CD14-positive monocyte (primary cell): ENCODE measurements around the gene GTF3C1. TPM values are rescaled to one million over a fixed set of nuclear protein-coding genes. Genes with fewer than 3 reads are reported as not detected.

Experiments
- DNase-seq, 3 donors: peaks; one replicate each; pipeline ENCODE4 v3.0.0-alpha.2; 2011 to 2022
- H2AFZ ChIP-seq: 2 replicates; pipeline ENCODE4 v1.6.0; 2012; ENCODE audit warnings: mild to moderate bottlenecking, low read depth, low read length, inconsistent platforms; ENCODE audit not compliant: insufficient read depth, poor library complexity, severe bottlenecking
- H3K27ac ChIP-seq, 2 donors: 1 replicate in 1 of 2; 2 replicates in 1 of 2; pipeline ENCODE4 v1.5.1; 2012 to 2013; ENCODE audit warnings: low read length in 2 of 2, control low read depth in 1 of 2, inconsistent platforms in 1 of 2, low read depth in 1 of 2, mild to moderate bottlenecking in 1 of 2
- H3K27me3 ChIP-seq, 2 donors: one replicate each; pipeline versions ENCODE4 v1.6.0 to v1.6.1; 2011 to 2013; ENCODE audit warnings: low read length in 2 of 2; ENCODE audit not compliant: control insufficient read depth in 2 of 2, insufficient read depth in 2 of 2
- H3K36me3 ChIP-seq, 2 donors: replicated peaks in 1 of 2; 1 replicate in 1 of 2; 2 replicates in 1 of 2; pipeline versions ENCODE4 v1.5.1 to v1.6.1; 2012 to 2013; ENCODE audit warnings: low read length in 2 of 2, control low read depth in 1 of 2, inconsistent platforms in 1 of 2, mild to moderate bottlenecking in 1 of 2; ENCODE audit not compliant: insufficient read depth in 2 of 2, control insufficient read depth in 1 of 2
- H3K4me1 ChIP-seq, 2 donors: 1 replicate in 1 of 2; 2 replicates in 1 of 2; pipeline versions ENCODE4 v1.5.1 to v1.6.1; 2012 to 2013; ENCODE audit warnings: low read length in 2 of 2, control low read depth in 1 of 2, inconsistent platforms in 1 of 2, mild to moderate bottlenecking in 1 of 2, moderate library complexity in 1 of 2; ENCODE audit not compliant: insufficient read depth in 2 of 2, control insufficient read depth in 1 of 2
- H3K4me2 ChIP-seq: replicated peaks from 2 replicates; pipeline ENCODE3; 2012; ENCODE audit warnings: low read length, moderate library complexity, mild to moderate bottlenecking; ENCODE audit not compliant: poor library complexity, severe bottlenecking; ENCODE audit errors: extremely low read depth
- H3K4me3 ChIP-seq, 3 experiments: fragments of 200-600 bp in 1 of 3; sonication (generic) in 1 of 3; replicated peaks in 1 of 3; 1 replicate in 2 of 3; 2 replicates in 1 of 3; pipeline ENCODE4 v1.5.1; 2011 to 2013; ENCODE audit warnings: low read length in 3 of 3, mild to moderate bottlenecking in 3 of 3, control low read depth in 2 of 3, low read depth in 2 of 3, inconsistent platforms in 1 of 3, moderate library complexity in 1 of 3
- H3K79me2 ChIP-seq: 2 replicates; pipeline ENCODE4 v1.6.0; 2012; ENCODE audit warnings: mild to moderate bottlenecking, control low read depth, inconsistent platforms, low read length, moderate library complexity; ENCODE audit not compliant: insufficient read depth
- H3K9ac ChIP-seq: 2 replicates; pipeline ENCODE4 v1.6.0; 2017; ENCODE audit warnings: low read length, mild to moderate bottlenecking; ENCODE audit not compliant: insufficient read depth, poor library complexity, severe bottlenecking
- H3K9me3 ChIP-seq, 2 donors: replicated peaks in 1 of 2; 1 replicate in 1 of 2; 2 replicates in 1 of 2; pipeline versions ENCODE4 v1.5.1 to v1.6.1; 2012 to 2013; ENCODE audit warnings: low read length in 2 of 2, control low read depth in 1 of 2; ENCODE audit not compliant: control insufficient read depth in 1 of 2, insufficient read depth in 1 of 2
- H4K20me1 ChIP-seq: 2 replicates; pipeline ENCODE4 v1.6.0; 2012; ENCODE audit warnings: mild to moderate bottlenecking, low read length, control low read depth, moderate library complexity; ENCODE audit not compliant: insufficient read depth
- H3K27ac Mint-ChIP-seq, 7 donors: one replicate each; pipeline ENCODE4 v1.8.0; 2020; ENCODE audit warnings: mild to moderate bottlenecking in 7 of 7, mixed read lengths in 7 of 7, moderate library complexity in 6 of 7, inconsistent platforms in 2 of 7
- H3K27me3 Mint-ChIP-seq, 3 donors: one replicate each; pipeline ENCODE4 v1.8.0; 2021 to 2022; ENCODE audit warnings: low read depth in 3 of 3, mild to moderate bottlenecking in 3 of 3, mixed read lengths in 3 of 3, moderate library complexity in 3 of 3, inconsistent platforms in 1 of 3
- H3K36me3 Mint-ChIP-seq, 2 donors: one replicate each; pipeline ENCODE4 v1.8.0; 2020; ENCODE audit warnings: mixed read lengths in 2 of 2, inconsistent platforms in 1 of 2, mild to moderate bottlenecking in 1 of 2
- H3K4me1 Mint-ChIP-seq: one replicate; pipeline ENCODE4 v1.8.0; 2020; ENCODE audit warnings: mild to moderate bottlenecking, mixed read lengths
- H3K4me3 Mint-ChIP-seq, 2 donors: one replicate each; pipeline ENCODE4 v1.8.0; 2020; ENCODE audit warnings: mild to moderate bottlenecking in 2 of 2, mixed read lengths in 2 of 2, moderate library complexity in 1 of 2
- H3K9me3 Mint-ChIP-seq, 7 donors: one replicate each; pipeline ENCODE4 v1.8.0; 2020 to 2022; ENCODE audit warnings: mixed read lengths in 7 of 7, mild to moderate bottlenecking in 6 of 7, moderate library complexity in 6 of 7, inconsistent platforms in 2 of 7
- CTCF ChIP-seq: fragments of 200-600 bp; IDR thresholded peaks from one replicate; pipeline ENCODE4 v1.8.0; 2022; ENCODE audit warnings: antibody characterized with exemption, mild to moderate bottlenecking
- WGBS: methylation state at CpG from one replicate; pipeline ENCODE4 v1.1.5; 2013; ENCODE audit warnings: missing lambda C conversion rate; ENCODE audit not compliant: insufficient coverage; 5-methylcytosine and 5-hydroxymethylcytosine counted together
- intact Hi-C, 2 donors: fragments of 100-400 bp; cut with micrococcal nuclease; formaldehyde crosslinking; loops; one replicate each; pipeline versions ENCODE4 v1.15.0 to v1.15.1; 2023
- polyA plus RNA-seq, 3 donors: library from polyadenylated mRNA; depleted of rRNA in 1 of 3; unstranded in 2 of 3; stranded (reverse) in 1 of 3; fragments of 300-500 nt in 2 of 3; fragments of >200 nt in 1 of 3; fragmentation: Illumina TruSeq in 2 of 3; gene quantifications; 1 replicate in 2 of 3; 2 replicates in 1 of 3; pipeline ENCODE4 v1.2.3, GENCODE V29; 2012 to 2021

GTF3C1 gene
- polyA plus RNA-seq, 3 donors = 7.0 to 22.0 (median 12.8) TPM

GRCh38 chr16:27558932-27559331, 9.2 kb upstream of the GTF3C1 start:
- Histone ChIP-seq H3K79me2 (no peaks in the 10 kb centered on the region), H3K36me3 (no peaks in the 10 kb centered on the region), H3K27me3 (no peaks in the 10 kb centered on the region), H3K27ac (no peak overlapping the region), H3K4me1 (no peaks in the 10 kb centered on the region), H3K4me2 (no peak overlapping the region), H3K9me3 (no peaks in the 10 kb centered on the region), H2AFZ (no peak overlapping the region), H3K4me3 (no peak overlapping the region), H4K20me1 (no peaks in the 10 kb centered on the region), H3K9ac (no peak overlapping the region)
- TF ChIP-seq CTCF = no peak
- H3K27me3 Mint-ChIP-seq = peaks cover 0 to 7% (median 0%) of the 10 kb centered on the region in 3 donors
- intact Hi-C loops = no loop called here
- H3K36me3 Mint-ChIP-seq = peaks cover 7 to 8% of the 10 kb centered on the region in 2 donors
- peaks cover 9% of the 10 kb centered on the region for H3K4me1 Mint-ChIP-seq
- no peaks in the 10 kb centered on the region for H3K9me3 Mint-ChIP-seq
- no CpG with 5 or more reads among the region's 1 CpG for WGBS
- DNase-seq = no peak
- H3K27ac Mint-ChIP-seq = peak overlapping the region in 1 of 7 donors; percentile 30
- no peak overlapping the region for H3K4me3 Mint-ChIP-seq

- Histone ChIP-seq H2AFZ (no peak overlapping the region), H3K9me3 (no peaks in the 10 kb centered on the region), H3K4me1 (no peaks in the 10 kb centered on the region), H3K9ac (no peak overlapping the region), H3K36me3 (no peaks in the 10 kb centered on the region), H3K79me2 (no peaks in the 10 kb centered on the region), H3K27ac (no peak overlapping the region), H3K27me3 (no peaks in the 10 kb centered on the region), H3K4me3 (no peak overlapping the region), H3K4me2 (no peak overlapping the region), H4K20me1 (no peaks in the 10 kb centered on the region)
- Mint-ChIP-seq H3K9me3 (no peaks in the 10 kb centered on the region), H3K4me3 (no peak overlapping the region), H3K4me1 (peaks cover 9% of the 10 kb centered on the region), H3K27me3 (peaks cover 0 to 7% (median 0%) of the 10 kb centered on the region in 3 donors), H3K36me3 (peaks cover 7 to 8% of the 10 kb centered on the region in 2 donors), H3K27ac (no peak overlapping the region)
- no peak for TF ChIP-seq CTCF
- intact Hi-C loops = no loop called here
- WGBS = 90% methylated on average over 2 of the region's 3 CpGs
- DNase-seq = no peak
Observed at GRCh38 chr16:27558434-27558833, 8.7 kb upstream of the GTF3C1 start.
